Measurements from ENCODE around the gene DIP2B. TPM values are rescaled to one million over a fixed set of nuclear protein-coding genes. Genes with fewer than 3 reads are reported as not detected.

The DIP2B gene
- total RNA-seq, 1 donor from 2014 or later, result 60.0 TPM

DNA sequence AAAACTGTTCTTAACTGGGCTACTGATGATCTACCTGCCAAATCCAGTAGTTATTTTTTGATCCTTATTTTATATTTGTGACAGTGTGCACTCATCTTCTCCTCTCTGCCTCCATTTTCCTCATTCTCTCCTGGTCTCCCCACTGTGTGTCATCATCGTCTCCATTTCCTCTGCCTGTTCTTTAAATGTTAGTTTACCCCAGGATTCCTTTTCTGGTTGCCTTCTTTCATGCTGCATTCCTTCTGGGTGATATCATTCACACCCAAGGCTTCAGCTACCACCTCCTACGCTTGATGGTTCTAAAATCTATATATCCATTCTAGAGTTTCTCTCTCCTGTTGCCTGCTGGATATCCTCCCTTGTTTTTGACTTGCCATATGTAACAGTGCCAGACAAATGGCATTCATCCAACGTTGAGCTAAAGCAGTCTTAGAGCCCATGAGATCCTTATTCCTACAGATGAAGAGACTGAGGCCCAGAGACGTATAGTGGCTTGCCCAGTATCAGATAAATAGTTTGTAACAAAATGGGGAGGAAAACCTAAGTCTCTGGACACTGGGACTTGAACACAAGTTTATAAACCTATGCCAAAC lies 109.5 kb downstream of the DIP2B start:
- no peak for DNase-seq

DNA sequence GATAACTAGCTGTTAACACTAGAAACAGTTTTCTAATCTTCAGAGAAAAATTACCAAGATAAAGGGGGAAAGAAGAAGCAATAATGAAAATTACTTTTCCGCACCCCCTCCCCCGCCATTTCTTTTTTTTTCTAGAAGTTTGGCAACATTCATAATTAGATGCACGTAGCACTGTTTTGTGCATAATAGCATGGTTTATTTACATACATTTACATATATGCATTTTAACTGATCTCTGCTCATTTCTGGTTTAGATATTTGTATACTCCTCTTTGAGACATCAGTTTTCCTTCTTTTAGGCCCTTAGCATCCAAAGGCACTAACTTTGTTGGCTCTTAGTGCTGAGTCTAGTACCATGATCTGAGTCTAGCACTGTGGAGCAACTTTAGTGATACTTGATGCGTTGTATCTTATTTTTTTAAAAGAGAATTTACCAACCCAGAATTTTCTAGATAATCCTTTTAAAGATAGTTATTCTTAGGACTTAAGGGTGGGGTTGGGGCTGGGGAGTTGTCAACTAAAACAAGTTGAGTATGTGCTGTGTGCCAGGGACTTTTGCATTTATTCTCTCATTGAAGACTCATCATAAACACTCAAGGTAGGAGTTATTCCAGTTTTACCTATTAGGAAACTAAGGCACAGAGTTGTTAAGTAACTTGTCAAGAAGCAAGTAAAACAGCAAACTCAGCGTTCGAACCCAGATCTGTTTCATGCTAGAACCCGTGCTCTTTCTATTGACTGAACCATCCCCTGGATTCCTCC lies 110.5 kb downstream of the DIP2B start:
- no peak for DNase-seq

- no peak for DNase-seq
Observed at GRCh38 chr12:50615907-50616296, 111.1 kb downstream of the DIP2B start.

- no peak for DNase-seq
Observed at GRCh38 chr12:50617657-50618056, 112.9 kb downstream of the DIP2B start.

DNA sequence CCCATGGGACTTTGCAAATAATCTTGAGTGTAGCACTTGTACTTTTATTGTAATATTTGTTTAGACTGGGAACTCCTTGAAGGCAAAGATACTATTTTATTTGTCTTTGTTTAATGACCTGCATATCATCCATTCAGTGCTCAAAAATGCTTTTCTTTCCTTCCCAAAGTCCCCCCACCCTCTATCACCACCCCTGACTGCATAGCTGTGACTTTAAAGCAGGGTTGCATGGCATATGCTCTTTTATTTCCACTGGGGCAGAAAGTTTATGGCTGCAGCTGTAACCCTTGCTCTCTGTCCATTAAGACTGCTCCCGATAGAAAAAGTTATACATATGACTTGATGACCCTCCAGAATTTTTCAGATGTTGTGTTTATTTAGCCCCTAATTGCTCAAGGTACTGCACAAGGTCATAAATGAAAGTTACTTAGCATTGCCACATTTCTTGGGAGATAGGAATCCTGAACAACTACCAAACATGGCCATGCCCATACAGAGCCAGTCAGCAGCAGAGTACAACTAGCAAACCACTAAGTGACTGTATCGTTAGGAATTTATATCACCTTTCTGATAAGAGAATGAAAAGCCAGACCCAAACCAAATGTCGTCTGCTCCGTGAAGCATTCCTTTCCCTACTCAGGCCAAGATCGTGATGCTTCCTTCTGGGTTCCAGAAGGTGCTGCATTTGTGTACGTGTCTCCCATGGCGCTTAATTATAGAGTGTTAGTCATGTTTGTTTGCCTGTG lies 114.3 kb downstream of the DIP2B start:
- no peak for DNase-seq

DNA sequence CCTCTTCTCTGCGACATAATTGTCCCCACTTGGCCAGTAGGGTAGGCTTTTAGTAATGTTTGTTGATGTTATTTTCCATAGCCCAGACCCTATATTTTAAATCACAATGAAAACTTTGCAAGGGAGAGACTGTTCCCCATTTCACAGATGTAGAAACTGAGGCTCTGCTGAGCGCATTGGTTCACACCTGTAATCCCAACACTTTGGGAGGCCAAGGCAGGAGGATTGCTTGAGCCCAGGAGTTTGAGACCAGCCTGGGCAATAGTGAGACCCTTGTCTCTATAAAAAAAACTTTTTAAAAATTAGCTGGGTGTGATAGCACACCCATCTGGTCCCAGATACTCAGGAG lies 114.8 kb downstream of the DIP2B start:
- DNase-seq, result no peak

DNA sequence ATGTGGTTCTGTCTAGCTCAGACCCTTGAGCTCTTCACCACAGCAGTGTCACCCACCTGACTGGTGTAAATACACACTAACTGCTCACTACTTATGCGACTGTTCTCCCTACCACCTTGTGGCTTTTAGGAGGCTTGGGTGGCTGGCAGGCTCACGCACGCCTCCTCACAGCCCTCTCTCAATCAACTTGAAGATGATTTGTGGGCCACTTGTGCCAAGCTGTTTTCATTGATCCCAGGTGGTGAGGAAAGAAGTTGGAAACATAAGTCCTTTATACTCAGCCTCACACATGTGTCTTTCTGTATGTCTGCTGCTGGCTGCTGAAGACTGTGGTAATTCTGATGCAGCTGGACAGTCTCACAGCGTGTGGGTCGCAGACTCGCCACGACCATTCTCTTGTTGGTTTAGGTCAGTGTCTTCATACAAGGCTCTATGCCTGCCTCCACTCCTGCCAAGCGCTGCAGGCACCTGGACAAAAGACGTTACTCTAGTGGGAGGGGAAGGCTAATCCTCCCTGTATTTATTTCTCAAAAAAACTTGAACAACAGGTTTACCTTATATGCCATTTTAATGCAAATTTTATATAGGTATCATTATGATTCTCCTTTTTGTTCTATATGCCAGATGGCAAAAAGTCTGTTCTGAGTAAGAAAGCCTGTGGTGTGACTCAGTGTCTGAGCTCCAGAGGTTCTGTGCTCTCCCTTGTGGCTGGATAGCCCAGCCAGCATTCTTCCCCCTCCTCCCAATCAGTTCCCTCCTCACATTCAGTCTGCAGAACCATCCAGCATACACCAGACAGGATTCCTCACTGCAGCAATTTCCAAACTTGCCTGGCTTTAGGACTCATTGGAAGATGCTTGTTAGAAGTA lies 115.6 kb downstream of the DIP2B start:
- no peak for DNase-seq

- no peak for DNase-seq
Observed at GRCh38 chr12:50620978-50621360, 116.2 kb downstream of the DIP2B start.

DNA sequence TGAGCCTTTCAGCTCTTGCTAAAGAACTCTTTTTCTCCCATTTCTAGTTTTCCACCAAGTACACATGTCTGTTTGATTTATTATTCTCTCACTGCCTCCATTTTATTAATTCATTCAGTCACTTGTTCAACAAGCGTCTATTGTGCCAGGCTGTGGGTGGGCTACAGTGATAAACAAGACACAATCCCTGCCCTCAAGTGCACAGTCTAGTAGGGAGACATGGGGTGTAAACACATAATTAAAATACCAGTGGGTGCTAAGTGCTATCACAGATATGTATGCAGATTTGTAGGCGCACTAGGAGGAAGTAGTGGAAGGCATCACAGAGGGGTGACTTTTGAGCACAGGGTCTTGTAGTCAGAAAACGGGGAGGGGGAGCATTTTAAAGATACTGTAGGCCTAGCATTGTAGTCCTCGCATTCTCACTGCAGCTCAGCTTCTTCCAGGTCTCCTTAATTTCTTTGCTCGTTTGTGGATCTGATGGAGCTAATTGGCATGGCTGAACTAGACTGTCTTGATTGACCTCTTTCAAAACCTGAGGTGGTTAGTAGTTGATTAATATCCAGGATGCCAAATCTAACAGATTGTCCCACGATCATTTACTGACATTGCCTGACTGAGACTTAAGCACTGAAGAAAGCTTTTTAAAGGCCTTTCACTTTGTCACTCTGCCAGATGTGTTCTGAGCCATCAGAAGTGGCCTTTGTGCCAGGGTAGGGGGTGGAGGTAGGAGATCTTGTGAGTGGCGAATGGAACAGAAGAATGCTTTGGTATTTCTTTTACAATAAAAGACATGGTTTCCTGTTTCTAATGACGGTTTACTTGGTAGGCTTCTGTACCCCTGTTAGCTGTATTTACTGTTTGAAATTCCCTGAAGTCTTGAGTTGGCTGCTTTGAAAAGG lies 116.9 kb downstream of the DIP2B start:
- DNase-seq, result no peak

DNA sequence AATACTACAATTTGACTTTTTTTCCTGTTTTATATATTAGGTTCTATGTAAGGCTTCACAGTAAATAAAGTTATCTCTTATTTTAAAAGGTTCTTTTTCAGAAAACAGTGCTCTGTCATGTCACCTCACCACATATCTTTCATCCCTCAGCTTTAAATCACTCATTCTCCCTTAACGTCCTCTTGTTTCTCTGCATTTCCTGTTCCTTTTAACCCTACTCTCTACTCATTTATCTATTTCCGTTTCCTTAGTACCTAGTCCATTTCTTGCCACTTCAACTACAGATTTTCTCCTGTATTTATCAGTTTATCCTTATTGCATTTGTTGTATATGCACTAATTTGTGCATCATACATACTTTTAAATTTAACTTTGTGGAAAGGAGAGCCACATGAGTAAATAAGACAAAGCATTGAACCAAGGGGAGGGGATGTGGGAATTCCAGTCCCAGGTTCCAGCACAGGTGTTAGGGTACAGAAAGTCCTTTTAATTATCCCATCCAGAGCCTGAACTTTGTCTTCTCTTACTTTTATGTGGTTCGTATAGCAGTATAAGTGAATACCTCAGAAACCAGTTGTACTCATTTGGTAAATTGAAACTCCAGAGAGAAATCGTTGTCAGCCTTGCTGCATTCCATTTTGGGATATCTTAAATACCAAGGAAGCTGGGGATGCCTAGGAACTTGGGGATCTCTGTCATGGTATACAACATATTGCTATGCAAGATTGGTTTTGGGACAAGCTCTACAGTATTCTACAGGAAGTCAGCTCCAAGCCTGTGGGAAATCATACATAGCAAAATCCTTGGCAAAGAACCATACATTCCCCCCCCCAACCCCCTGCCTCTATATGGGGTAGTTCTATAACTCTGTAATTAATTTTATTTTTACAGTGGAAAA lies 120.5 kb downstream of the DIP2B start:
- DNase-seq, result no peak

DNA sequence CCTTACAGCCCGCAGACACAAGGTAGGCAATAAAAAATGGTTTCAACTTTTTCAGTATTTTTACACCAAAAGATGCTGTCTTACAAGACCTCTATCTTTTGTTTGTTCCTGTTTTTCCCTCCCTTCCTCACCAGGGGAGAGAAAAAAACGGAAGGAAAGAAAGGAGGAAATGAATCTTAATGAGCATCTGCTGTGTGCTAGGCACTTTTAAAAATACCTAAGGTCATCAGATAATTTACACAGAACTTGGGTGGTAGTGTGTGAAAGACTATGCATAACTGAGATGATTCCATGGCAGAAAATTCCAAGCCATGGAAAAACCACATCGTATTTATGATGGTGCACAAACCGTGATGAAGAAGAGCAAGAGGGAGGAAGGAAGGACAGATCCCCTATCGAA lies 121.2 kb downstream of the DIP2B start:
- DNase-seq, result no peak

DNA sequence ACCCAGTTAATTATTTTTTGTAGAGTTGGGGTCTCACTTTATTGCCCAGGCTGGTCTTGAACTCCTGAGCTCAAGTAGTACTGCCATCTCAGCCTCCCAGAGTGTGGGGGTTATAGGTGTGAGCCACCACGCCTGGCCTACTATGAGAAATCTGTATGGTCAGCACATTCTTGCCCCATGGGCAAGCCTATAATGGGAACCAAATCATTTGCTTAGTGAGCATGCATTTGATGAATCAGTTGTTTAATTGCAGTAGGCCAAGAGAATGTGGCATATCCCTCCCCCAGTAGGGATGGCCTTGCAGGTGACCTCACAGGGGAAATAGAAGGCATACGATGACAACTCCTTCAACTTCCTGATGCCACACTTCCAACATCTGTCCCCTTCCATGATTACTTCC lies 122.7 kb downstream of the DIP2B start:
- DNase-seq, result no peak

GRCh38 chr12:50628394-50628793 lies 123.6 kb downstream of the DIP2B start:
- DNase-seq, result no peak

- no peak for DNase-seq
Observed at GRCh38 chr12:50633955-50634354, 129.2 kb downstream of the DIP2B start.

DNA sequence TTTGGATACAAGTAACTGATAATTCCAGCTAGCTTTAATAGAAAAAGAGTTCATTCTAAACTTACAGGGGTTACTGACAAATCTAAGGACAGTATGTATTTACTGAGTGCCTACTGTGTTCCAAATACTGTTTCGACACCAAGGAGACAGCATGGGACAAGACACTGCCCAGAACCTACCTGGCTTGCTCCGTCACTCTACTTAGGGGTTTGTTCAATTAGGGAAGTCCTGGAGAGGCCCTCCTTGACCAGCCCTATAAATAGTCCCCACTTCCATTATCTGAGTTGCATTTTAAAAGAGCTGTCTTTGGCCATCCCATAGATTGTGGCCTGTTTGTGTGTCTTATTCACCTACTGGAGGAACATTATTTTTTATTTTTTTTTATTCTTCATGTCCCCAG lies 129.6 kb downstream of the DIP2B start:
- no peak for DNase-seq

- DNase-seq, result no peak
Observed at GRCh38 chr12:50635364-50635763, 130.6 kb downstream of the DIP2B start.

GRCh38 chr12:50635857-50636256 lies 131.1 kb downstream of the DIP2B start:
- no peak for DNase-seq

- DNase-seq, result no peak
Observed at GRCh38 chr12:50636505-50636904, 131.7 kb downstream of the DIP2B start.

DNA sequence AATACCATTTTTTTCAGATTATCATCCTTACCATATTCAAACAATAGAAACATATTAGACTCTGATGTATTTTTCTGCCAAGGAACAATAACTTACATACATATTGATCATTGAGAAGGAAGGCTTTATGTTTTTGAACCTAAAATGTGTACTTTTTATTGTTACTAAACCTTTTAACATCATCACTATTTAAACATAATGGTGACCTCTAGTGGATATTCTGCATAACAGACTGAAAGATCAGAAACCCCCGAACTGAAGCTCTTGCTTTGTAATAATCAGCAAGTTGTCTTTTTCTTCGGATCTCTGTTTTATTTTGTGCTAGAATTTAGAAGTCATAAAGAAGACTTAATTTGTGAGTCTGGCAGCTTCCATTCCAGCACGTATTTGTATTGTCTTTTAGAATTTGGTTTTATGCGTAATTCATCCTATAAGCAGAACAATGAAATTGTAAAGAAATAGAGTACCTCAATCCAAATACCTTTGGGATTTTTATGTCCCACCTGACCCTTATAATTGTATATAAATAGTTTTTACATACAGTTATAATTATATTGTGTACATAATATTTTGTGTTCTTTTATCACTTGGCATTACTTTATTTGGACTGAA lies 133.2 kb downstream of the DIP2B start:
- DNase-seq, result no peak

GRCh38 chr12:50638482-50638880 lies 133.7 kb downstream of the DIP2B start:
- DNase-seq, result no peak
